OCI-LY7 (cell line): ENCODE measurements around the gene RNGTT.

Experiments
- CTCF ChIP-seq: fragments of 200-600 bp; sonication (generic); conservative IDR thresholded peaks from 2 replicates; pipeline ENCODE4 v1.5.1; 2014; ENCODE audit warnings: mild to moderate bottlenecking, antibody characterized with exemption, low read length, moderate library complexity, mixed read lengths
- EZH2phosphoT487 ChIP-seq: fragments of 200-600 bp; sonication (generic); IDR thresholded peaks from 2 replicates; pipeline ENCODE4 v1.6.1; 2018; ENCODE audit warnings: low read depth, borderline replicate concordance, mild to moderate bottlenecking, mixed run types, antibody characterized with exemption, low read length, moderate library complexity, mixed read lengths

- TF ChIP-seq CTCF = no peak
- TF ChIP-seq EZH2phosphoT487 = no peak
Observed at GRCh38 chr6:88989215-88989614, 25.8 kb upstream of the RNGTT start.
